Measurements from ENCODE around the gene CHPF.

The CHPF gene

DNA sequence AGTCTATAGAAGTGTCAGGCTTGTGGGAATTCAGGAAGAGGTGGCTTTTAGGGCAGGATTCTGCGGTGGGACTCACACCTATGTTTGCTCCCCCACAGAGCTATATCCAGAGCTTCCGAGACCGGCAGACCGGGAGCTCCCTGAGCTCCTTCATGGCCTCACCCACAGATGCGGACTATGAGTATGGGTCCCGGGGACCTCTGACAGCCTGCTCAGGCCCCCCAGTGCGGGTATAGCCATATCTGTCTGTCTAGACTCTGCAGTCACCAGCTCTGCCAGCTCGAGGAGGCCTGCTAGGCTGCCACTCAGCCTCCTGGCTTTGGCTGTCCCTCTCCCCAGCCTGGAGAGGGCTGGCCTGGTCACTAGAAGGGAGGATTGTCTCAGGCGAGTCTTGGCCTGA lies 6.0 kb upstream of the CHPF start:
- Histone ChIP-seq H3K27ac (ENCODE audit: low read depth, low read length) (no peak overlapping the region), H3K4me1 (ENCODE audit: control insufficient read depth, low read depth, low read length) (peaks cover 3% of the 10 kb centered on the region), H3K9ac (ENCODE audit: low read length) (no peak overlapping the region), H2AK5ac (ENCODE audit: low read length) (no peak overlapping the region), H2BK120ac (ENCODE audit: low read depth, low read length) (no peak overlapping the region), H4K8ac (ENCODE audit: low read depth, low read length) (no peak overlapping the region), H3K27me3 (ENCODE audit: insufficient read depth, low read length, poor library complexity) (no peaks in the 10 kb centered on the region), H3K4me3 (ENCODE audit: low read length) (no peak overlapping the region), H2BK15ac (replicated peaks; ENCODE audit: low read depth) (no peak overlapping the region), H3K36me3 (ENCODE audit: control insufficient read depth, insufficient read depth, low read length) (no peaks in the 10 kb centered on the region), H4K5ac (ENCODE audit: low read length) (no peak overlapping the region), H3K4ac (ENCODE audit: low read depth, low read length) (no peak overlapping the region), H2BK5ac (ENCODE audit: low read length) (no peak overlapping the region), H3K4me2 (ENCODE audit: low read length) (no peak overlapping the region), H3K79me2 (ENCODE audit: control insufficient read depth, insufficient read depth, low read length) (no peaks in the 10 kb centered on the region), H3K23ac (ENCODE audit: low read length) (no peak overlapping the region), H3K56ac (ENCODE audit: low read length) (no peak overlapping the region), H3K79me1 (ENCODE audit: low read length) (no peaks in the 10 kb centered on the region), H3K18ac (ENCODE audit: low read length) (no peak overlapping the region)
- WGBS (ENCODE audit: extremely low coverage, insufficient coverage, low lambda C conversion rate): no CpG with 5 or more reads among the region's 9 CpGs
- no peak for DNase-seq

DNA sequence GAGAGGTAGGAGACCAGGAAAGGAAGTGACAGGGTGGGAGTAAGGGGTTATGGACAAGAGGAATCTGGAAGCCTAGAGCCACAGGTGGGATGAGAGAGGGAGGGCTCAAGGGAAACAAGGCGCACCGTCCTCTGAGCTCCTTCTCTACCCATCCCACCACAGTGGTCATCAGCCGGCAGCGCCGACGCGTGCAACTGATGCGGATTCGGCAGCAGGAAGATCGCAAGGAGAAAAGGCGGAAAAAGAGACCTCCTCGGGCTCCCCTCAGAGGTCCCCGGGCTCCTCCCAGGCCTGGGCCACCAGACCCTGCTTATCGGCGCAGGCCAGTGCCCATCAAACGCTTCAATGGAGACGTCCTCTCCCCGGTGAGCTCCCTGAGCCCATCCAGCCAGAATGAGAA lies 5.4 kb upstream of the CHPF start:
- no peak overlapping the region for H4K5ac ChIP-seq (ENCODE audit: low read length)
- no peak overlapping the region for H3K4me2 ChIP-seq (ENCODE audit: low read length)
- no CpG with 5 or more reads among the region's 18 CpGs for WGBS (ENCODE audit: extremely low coverage, insufficient coverage, low lambda C conversion rate)
- no peak overlapping the region for H2AK5ac ChIP-seq (ENCODE audit: low read length)
- H3K23ac ChIP-seq (ENCODE audit: low read length): no peak overlapping the region
- H3K27ac ChIP-seq (ENCODE audit: low read depth, low read length): no peak overlapping the region
- H3K56ac ChIP-seq (ENCODE audit: low read length): no peak overlapping the region
- H2BK120ac ChIP-seq (ENCODE audit: low read depth, low read length): no peak overlapping the region
- peaks cover 3% of the 10 kb centered on the region for H3K4me1 ChIP-seq (ENCODE audit: control insufficient read depth, low read depth, low read length)
- no peaks in the 10 kb centered on the region for H3K79me1 ChIP-seq (ENCODE audit: low read length)
- no peak for DNase-seq
- no peaks in the 10 kb centered on the region for H3K27me3 ChIP-seq (ENCODE audit: insufficient read depth, low read length, poor library complexity)
- no peak overlapping the region for H4K8ac ChIP-seq (ENCODE audit: low read depth, low read length)
- H3K18ac ChIP-seq (ENCODE audit: low read length): no peak overlapping the region
- H2BK15ac ChIP-seq (replicated peaks; ENCODE audit: low read depth): no peak overlapping the region
- no peaks in the 10 kb centered on the region for H3K36me3 ChIP-seq (ENCODE audit: control insufficient read depth, insufficient read depth, low read length)
- no peak overlapping the region for H3K4me3 ChIP-seq (ENCODE audit: low read length)
- no peak overlapping the region for H2BK5ac ChIP-seq (ENCODE audit: low read length)
- no peak overlapping the region for H3K9ac ChIP-seq (ENCODE audit: low read length)
- H3K4ac ChIP-seq (ENCODE audit: low read depth, low read length): no peak overlapping the region
- no peaks in the 10 kb centered on the region for H3K79me2 ChIP-seq (ENCODE audit: control insufficient read depth, insufficient read depth, low read length)

DNA sequence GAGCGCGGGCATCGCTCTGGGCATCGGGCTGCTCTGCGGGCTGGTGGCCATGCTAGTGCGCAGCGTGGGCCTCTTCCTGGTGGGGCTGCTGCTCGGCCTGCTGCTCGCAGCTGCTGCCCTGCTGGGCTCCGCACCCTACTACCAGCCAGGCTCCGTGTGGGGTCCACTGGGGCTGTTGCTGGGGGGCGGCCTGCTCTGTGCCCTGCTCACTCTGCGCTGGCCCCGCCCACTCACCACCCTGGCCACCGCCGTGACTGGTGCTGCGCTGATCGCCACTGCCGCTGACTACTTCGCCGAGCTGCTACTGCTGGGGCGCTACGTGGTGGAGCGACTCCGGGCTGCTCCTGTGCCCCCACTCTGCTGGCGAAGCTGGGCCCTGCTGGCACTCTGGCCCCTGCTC lies 4.0 kb upstream of the CHPF start:
- Histone ChIP-seq H2BK15ac (replicated peaks; ENCODE audit: low read depth) (no peak overlapping the region), H2AK5ac (ENCODE audit: low read length) (no peak overlapping the region), H2BK120ac (ENCODE audit: low read depth, low read length) (no peak overlapping the region), H2BK5ac (ENCODE audit: low read length) (no peak overlapping the region), H3K4me1 (ENCODE audit: control insufficient read depth, low read depth, low read length) (peaks cover 2% of the 10 kb centered on the region), H3K18ac (ENCODE audit: low read length) (no peak overlapping the region), H4K8ac (ENCODE audit: low read depth, low read length) (no peak overlapping the region), H3K79me2 (ENCODE audit: control insufficient read depth, insufficient read depth, low read length) (no peaks in the 10 kb centered on the region), H3K4me2 (ENCODE audit: low read length) (no peak overlapping the region), H3K9ac (ENCODE audit: low read length) (no peak overlapping the region), H3K36me3 (ENCODE audit: control insufficient read depth, insufficient read depth, low read length) (no peaks in the 10 kb centered on the region), H4K5ac (ENCODE audit: low read length) (no peak overlapping the region), H3K4ac (ENCODE audit: low read depth, low read length) (no peak overlapping the region), H3K4me3 (ENCODE audit: low read length) (no peak overlapping the region), H3K79me1 (ENCODE audit: low read length) (peaks cover under 1% of the 10 kb centered on the region), H3K56ac (ENCODE audit: low read length) (no peak overlapping the region), H3K23ac (ENCODE audit: low read length) (no peak overlapping the region), H3K27ac (ENCODE audit: low read depth, low read length) (no peak overlapping the region), H3K27me3 (ENCODE audit: insufficient read depth, low read length, poor library complexity) (no peaks in the 10 kb centered on the region)
- no CpG with 5 or more reads among the region's 26 CpGs for WGBS (ENCODE audit: extremely low coverage, insufficient coverage, low lambda C conversion rate)
- no peak for DNase-seq

GRCh38 chr2:219545943-219546352 lies 2.3 kb upstream of the CHPF start:
- no peak overlapping the region for H4K8ac ChIP-seq (ENCODE audit: low read depth, low read length)
- H3K27ac ChIP-seq (ENCODE audit: low read depth, low read length): no peak overlapping the region
- no peak overlapping the region for H3K4ac ChIP-seq (ENCODE audit: low read depth, low read length)
- no peak overlapping the region for H2BK5ac ChIP-seq (ENCODE audit: low read length)
- no peak overlapping the region for H2BK120ac ChIP-seq (ENCODE audit: low read depth, low read length)
- WGBS (ENCODE audit: extremely low coverage, insufficient coverage, low lambda C conversion rate): no CpG with 5 or more reads among the region's 4 CpGs
- H3K4me3 ChIP-seq (ENCODE audit: low read length): no peak overlapping the region
- peaks cover 2% of the 10 kb centered on the region for H3K36me3 ChIP-seq (ENCODE audit: control insufficient read depth, insufficient read depth, low read length)
- no peak overlapping the region for H3K9ac ChIP-seq (ENCODE audit: low read length)
- no peak overlapping the region for H2AK5ac ChIP-seq (ENCODE audit: low read length)
- no peak overlapping the region for H3K23ac ChIP-seq (ENCODE audit: low read length)
- H4K5ac ChIP-seq (ENCODE audit: low read length): no peak overlapping the region
- no peak overlapping the region for H2BK15ac ChIP-seq (replicated peaks; ENCODE audit: low read depth)
- peaks cover 4% of the 10 kb centered on the region for H3K4me1 ChIP-seq (ENCODE audit: control insufficient read depth, low read depth, low read length)
- DNase-seq: no peak
- no peak overlapping the region for H3K56ac ChIP-seq (ENCODE audit: low read length)
- peaks cover 4% of the 10 kb centered on the region for H3K79me1 ChIP-seq (ENCODE audit: low read length)
- H3K27me3 ChIP-seq (ENCODE audit: insufficient read depth, low read length, poor library complexity): no peaks in the 10 kb centered on the region
- H3K4me2 ChIP-seq (ENCODE audit: low read length): no peak overlapping the region
- no peaks in the 10 kb centered on the region for H3K79me2 ChIP-seq (ENCODE audit: control insufficient read depth, insufficient read depth, low read length)
- no peak overlapping the region for H3K18ac ChIP-seq (ENCODE audit: low read length)

- H3K79me1 ChIP-seq (ENCODE audit: low read length): peaks cover 4% of the 10 kb centered on the region
- no peak overlapping the region for H3K56ac ChIP-seq (ENCODE audit: low read length)
- no peak overlapping the region for H3K18ac ChIP-seq (ENCODE audit: low read length)
- no peaks in the 10 kb centered on the region for H3K27me3 ChIP-seq (ENCODE audit: insufficient read depth, low read length, poor library complexity)
- H3K23ac ChIP-seq (ENCODE audit: low read length): no peak overlapping the region
- H2BK5ac ChIP-seq (ENCODE audit: low read length): no peak overlapping the region
- H2BK120ac ChIP-seq (ENCODE audit: low read depth, low read length): no peak overlapping the region
- H3K4ac ChIP-seq (ENCODE audit: low read depth, low read length): no peak overlapping the region
- no peak overlapping the region for H2AK5ac ChIP-seq (ENCODE audit: low read length)
- H3K4me1 ChIP-seq (ENCODE audit: control insufficient read depth, low read depth, low read length): peaks cover 4% of the 10 kb centered on the region
- no CpG with 5 or more reads among the region's 3 CpGs for WGBS (ENCODE audit: extremely low coverage, insufficient coverage, low lambda C conversion rate)
- no peak overlapping the region for H3K4me2 ChIP-seq (ENCODE audit: low read length)
- H4K8ac ChIP-seq (ENCODE audit: low read depth, low read length): no peak overlapping the region
- no peak overlapping the region for H3K9ac ChIP-seq (ENCODE audit: low read length)
- H3K4me3 ChIP-seq (ENCODE audit: low read length): no peak overlapping the region
- DNase-seq: no peak
- no peaks in the 10 kb centered on the region for H3K79me2 ChIP-seq (ENCODE audit: control insufficient read depth, insufficient read depth, low read length)
- H4K5ac ChIP-seq (ENCODE audit: low read length): no peak overlapping the region
- peaks cover 4% of the 10 kb centered on the region for H3K36me3 ChIP-seq (ENCODE audit: control insufficient read depth, insufficient read depth, low read length)
- no peak overlapping the region for H2BK15ac ChIP-seq (replicated peaks; ENCODE audit: low read depth)
- no peak overlapping the region for H3K27ac ChIP-seq (ENCODE audit: low read depth, low read length)
These were observed 1.8 kb upstream of the CHPF start for GRCh38 chr2:219545295-219545942.

DNA sequence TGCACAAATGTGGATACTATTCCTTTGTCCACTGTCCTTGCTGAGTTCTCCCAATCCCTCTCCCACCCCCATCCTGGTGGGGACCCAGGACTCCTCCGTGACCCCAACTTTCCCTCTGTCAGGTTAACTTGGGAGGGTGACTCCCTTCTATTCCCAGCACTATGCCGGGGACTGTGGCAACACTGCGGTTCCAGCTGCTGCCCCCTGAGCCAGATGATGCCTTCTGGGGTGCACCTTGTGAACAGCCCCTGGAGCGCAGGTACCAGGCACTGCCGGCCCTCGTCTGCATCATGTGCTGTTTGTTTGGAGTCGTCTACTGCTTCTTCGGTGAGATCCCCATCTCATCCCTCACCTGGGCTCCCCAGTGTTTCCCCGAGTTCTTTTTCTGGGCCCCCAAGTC lies 958 bp upstream of the CHPF start:
- Histone ChIP-seq H2BK15ac (replicated peaks; ENCODE audit: low read depth) (no peak overlapping the region), H3K79me1 (ENCODE audit: low read length) (peaks cover 4% of the 10 kb centered on the region), H2AK5ac (ENCODE audit: low read length) (no peak overlapping the region), H3K27ac (ENCODE audit: low read depth, low read length) (no peak overlapping the region), H3K4ac (ENCODE audit: low read depth, low read length) (no peak overlapping the region), H2BK5ac (ENCODE audit: low read length) (no peak overlapping the region), H3K4me3 (ENCODE audit: low read length) (no peak overlapping the region), H3K36me3 (ENCODE audit: control insufficient read depth, insufficient read depth, low read length) (peaks cover 7% of the 10 kb centered on the region), H3K79me2 (ENCODE audit: control insufficient read depth, insufficient read depth, low read length) (no peaks in the 10 kb centered on the region), H3K27me3 (ENCODE audit: insufficient read depth, low read length, poor library complexity) (no peaks in the 10 kb centered on the region), H3K4me1 (ENCODE audit: control insufficient read depth, low read depth, low read length) (peaks cover 4% of the 10 kb centered on the region), H3K56ac (ENCODE audit: low read length) (peak overlapping the region; percentile 25), H3K18ac (ENCODE audit: low read length) (no peak overlapping the region), H4K8ac (ENCODE audit: low read depth, low read length) (no peak overlapping the region), H3K23ac (ENCODE audit: low read length) (no peak overlapping the region), H4K5ac (ENCODE audit: low read length) (no peak overlapping the region), H3K9ac (ENCODE audit: low read length) (peak overlapping the region; percentile 63), H3K4me2 (ENCODE audit: low read length) (peak overlapping the region; percentile 62), H2BK120ac (ENCODE audit: low read depth, low read length) (no peak overlapping the region)
- no peak for DNase-seq
- no CpG with 5 or more reads among the region's 9 CpGs for WGBS (ENCODE audit: extremely low coverage, insufficient coverage, low lambda C conversion rate)
